Body of pancreas (tissue), 4 donors: ENCODE results near the gene OR51G1.

ENCODE experiments used
- POLR2A ChIP-seq, 3 donors: fragments of 450-650 bp; IDR thresholded peaks; one replicate each; pipeline ENCODE4 v1.6.1; 2016; ENCODE audit warnings: antibody characterized with exemption in 3 of 3, mild to moderate bottlenecking in 2 of 3
- TF ChIP-seq, protein P1 (sequence below), 7 experiments: fragments of 450-650 bp in 4 of 7; fragments of 200-600 bp in 3 of 7; sonication (generic) in 3 of 7; IDR thresholded peaks; one replicate each; pipeline ENCODE4 v1.5.1; 2016 to 2019; ENCODE audit warnings: antibody characterized with exemption in 7 of 7

DNA sequence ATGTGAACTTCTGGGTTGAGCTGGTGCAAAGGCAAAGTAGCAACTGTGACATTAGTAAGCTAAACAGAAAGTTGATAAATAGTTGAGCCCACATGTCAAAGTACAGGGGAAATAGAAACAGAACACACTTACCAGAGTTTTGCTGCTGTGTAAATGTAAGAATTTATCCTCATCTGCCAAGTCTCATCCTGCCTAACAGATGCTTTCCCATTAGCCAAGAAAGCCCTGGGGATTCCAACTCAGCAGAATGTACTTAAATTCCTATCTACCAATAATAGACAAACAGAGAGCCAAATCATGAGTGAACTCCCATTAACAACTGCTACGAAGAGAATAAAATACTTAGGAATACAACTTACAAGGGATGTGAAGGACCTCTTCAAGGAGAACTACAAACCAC, 38.7 kb upstream of the OR51G1 start:
- TF ChIP-seq POLR2A (IDR thresholded peaks at IDR 0.05), result no peak
- TF ChIP-seq, protein P1, sequence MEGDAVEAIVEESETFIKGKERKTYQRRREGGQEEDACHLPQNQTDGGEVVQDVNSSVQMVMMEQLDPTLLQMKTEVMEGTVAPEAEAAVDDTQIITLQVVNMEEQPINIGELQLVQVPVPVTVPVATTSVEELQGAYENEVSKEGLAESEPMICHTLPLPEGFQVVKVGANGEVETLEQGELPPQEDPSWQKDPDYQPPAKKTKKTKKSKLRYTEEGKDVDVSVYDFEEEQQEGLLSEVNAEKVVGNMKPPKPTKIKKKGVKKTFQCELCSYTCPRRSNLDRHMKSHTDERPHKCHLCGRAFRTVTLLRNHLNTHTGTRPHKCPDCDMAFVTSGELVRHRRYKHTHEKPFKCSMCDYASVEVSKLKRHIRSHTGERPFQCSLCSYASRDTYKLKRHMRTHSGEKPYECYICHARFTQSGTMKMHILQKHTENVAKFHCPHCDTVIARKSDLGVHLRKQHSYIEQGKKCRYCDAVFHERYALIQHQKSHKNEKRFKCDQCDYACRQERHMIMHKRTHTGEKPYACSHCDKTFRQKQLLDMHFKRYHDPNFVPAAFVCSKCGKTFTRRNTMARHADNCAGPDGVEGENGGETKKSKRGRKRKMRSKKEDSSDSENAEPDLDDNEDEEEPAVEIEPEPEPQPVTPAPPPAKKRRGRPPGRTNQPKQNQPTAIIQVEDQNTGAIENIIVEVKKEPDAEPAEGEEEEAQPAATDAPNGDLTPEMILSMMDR (IDR thresholded peaks at IDR 0.05), result no peak
